22Rv1 (cell line): ENCODE results near the gene PPM1J.

Source experiments
- H3K27ac ChIP-seq: fragments of 450-650 bp; 2 replicates; pipeline ENCODE4 v1.5.1; 2017
- ZFX ChIP-seq: fragments of 450-650 bp; IDR thresholded peaks from 2 replicates; pipeline ENCODE4 v1.6.1; 2017; ENCODE audit warnings: antibody characterized with exemption, borderline replicate concordance
- TF ChIP-seq, protein P1 (sequence below): fragments of 450-650 bp; IDR thresholded peaks from 2 replicates; pipeline ENCODE4 v1.5.1; 2017; ENCODE audit warnings: mild to moderate bottlenecking

Gene PPM1J

GRCh38 chr1:112672009-112672408 lies 43.1 kb downstream of the PPM1J start:
- no peak for TF ChIP-seq ZFX
- TF ChIP-seq, protein P1, sequence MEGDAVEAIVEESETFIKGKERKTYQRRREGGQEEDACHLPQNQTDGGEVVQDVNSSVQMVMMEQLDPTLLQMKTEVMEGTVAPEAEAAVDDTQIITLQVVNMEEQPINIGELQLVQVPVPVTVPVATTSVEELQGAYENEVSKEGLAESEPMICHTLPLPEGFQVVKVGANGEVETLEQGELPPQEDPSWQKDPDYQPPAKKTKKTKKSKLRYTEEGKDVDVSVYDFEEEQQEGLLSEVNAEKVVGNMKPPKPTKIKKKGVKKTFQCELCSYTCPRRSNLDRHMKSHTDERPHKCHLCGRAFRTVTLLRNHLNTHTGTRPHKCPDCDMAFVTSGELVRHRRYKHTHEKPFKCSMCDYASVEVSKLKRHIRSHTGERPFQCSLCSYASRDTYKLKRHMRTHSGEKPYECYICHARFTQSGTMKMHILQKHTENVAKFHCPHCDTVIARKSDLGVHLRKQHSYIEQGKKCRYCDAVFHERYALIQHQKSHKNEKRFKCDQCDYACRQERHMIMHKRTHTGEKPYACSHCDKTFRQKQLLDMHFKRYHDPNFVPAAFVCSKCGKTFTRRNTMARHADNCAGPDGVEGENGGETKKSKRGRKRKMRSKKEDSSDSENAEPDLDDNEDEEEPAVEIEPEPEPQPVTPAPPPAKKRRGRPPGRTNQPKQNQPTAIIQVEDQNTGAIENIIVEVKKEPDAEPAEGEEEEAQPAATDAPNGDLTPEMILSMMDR = no peak
- peak overlapping the region; percentile 68; the same call in 1 of the 2 replicates for H3K27ac ChIP-seq

DNA sequence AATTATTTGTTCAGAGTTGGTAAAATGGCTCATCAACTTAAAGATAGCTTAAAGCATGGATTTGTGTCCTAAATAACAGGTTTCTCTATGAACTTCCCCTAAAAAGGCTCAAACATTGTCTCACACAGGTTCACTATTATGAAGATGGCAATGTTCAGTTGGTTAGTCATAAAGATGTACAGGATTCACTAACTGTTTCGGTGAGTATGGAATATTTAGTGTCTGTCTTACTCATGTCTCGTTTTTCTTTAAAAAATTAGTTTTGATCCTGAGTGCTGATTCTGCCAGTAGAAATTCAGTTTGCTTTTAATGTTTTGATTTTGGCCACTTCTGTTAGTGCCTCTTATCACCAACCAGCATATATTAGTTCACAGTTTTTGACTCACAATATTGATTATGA lies 48.2 kb downstream of the PPM1J start:
- no peak overlapping the region for H3K27ac ChIP-seq
- TF ChIP-seq, protein P1 = no peak
- no peak for TF ChIP-seq ZFX

DNA sequence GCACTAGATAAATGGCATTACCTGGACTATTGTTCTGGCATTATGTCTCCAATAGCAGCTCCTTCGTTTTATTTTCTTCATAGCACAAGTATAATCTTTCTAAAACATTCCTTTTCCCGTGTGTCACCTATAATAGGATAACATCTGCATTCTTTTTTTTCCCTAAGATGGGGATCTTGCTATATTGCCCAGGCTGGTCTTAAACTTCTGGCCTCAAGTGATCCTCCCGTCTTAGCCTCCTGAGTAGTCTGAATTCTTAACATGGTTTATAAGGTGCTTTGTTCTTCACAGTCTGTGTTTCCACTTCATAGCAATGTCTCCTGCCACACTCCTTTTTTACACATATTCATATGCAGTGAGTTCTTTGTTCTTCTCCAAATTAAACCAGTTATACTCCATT lies 49.3 kb downstream of the PPM1J start:
- H3K27ac ChIP-seq = no peak overlapping the region
- no peak for TF ChIP-seq ZFX
- TF ChIP-seq, protein P1 = no peak
